8988T (cell line): ENCODE data around the gene OPA1.

Experiments used
- DNase-seq: peaks from one replicate; pipeline ENCODE4 v3.0.0; 2011

Gene OPA1

GRCh38 chr3:193592841-193593667 lies at the start of gene OPA1:
Gene OPA1, plus strand, starts transcription at chr3:193593208. Its CDS starts 170 bp downstream, at chr3:193593378.
- DNase-seq, result peak; percentile 89

GRCh38 chr3:193544289-193544688 lies 48.7 kb upstream of the OPA1 start:
- DNase-seq, result no peak

GRCh38 chr3:193545304-193545703 lies 47.7 kb upstream of the OPA1 start:
- DNase-seq, result no peak

- DNase-seq, result no peak
Measured at GRCh38 chr3:193546129-193546528, 46.9 kb upstream of the OPA1 start.

- DNase-seq, result no peak
Measured at GRCh38 chr3:193548406-193548805, 44.6 kb upstream of the OPA1 start.

GRCh38 chr3:193552923-193553322 lies 40.1 kb upstream of the OPA1 start:
- no peak for DNase-seq

- DNase-seq, result no peak
Measured at GRCh38 chr3:193553586-193553985, 39.4 kb upstream of the OPA1 start.

- no peak for DNase-seq
Measured at GRCh38 chr3:193554811-193555210, 38.2 kb upstream of the OPA1 start, which contains the start of gene ATP13A4. Gene ATP13A4, minus strand, starts transcription at chr3:193554895. Its CDS starts 96 bp downstream, at chr3:193554799.

GRCh38 chr3:193556841-193557240 lies 36.2 kb upstream of the OPA1 start:
- no peak for DNase-seq

GRCh38 chr3:193559100-193559499 lies 33.9 kb upstream of the OPA1 start:
- DNase-seq, result no peak

GRCh38 chr3:193560091-193560490 lies 32.9 kb upstream of the OPA1 start:
- no peak for DNase-seq

GRCh38 chr3:193560870-193561269 lies 32.1 kb upstream of the OPA1 start:
- DNase-seq, result no peak

GRCh38 chr3:193563426-193563825 lies 29.6 kb upstream of the OPA1 start:
- no peak for DNase-seq

- DNase-seq, result no peak
Measured at GRCh38 chr3:193564012-193564411, 29.0 kb upstream of the OPA1 start.

GRCh38 chr3:193569119-193569518 lies 23.9 kb upstream of the OPA1 start:
- no peak for DNase-seq

- no peak for DNase-seq
Measured at GRCh38 chr3:193572426-193572908, 20.5 kb upstream of the OPA1 start.

- DNase-seq, result no peak
Measured at GRCh38 chr3:193573403-193574191, 19.4 kb upstream of the OPA1 start.

- DNase-seq, result no peak
Measured at GRCh38 chr3:193574488-193575070, 18.4 kb upstream of the OPA1 start.

- DNase-seq, result no peak
Measured at GRCh38 chr3:193585530-193585929, 7.5 kb upstream of the OPA1 start.

- DNase-seq, result no peak
Measured at GRCh38 chr3:193586526-193586925, 6.5 kb upstream of the OPA1 start.

- no peak for DNase-seq
Measured at GRCh38 chr3:193589129-193589528, 3.9 kb upstream of the OPA1 start.

GRCh38 chr3:193589616-193590015 lies 3.4 kb upstream of the OPA1 start:
- no peak for DNase-seq

GRCh38 chr3:193590088-193590856 lies 2.7 kb upstream of the OPA1 start:
- no peak for DNase-seq
